Neuronal stem cell (in vitro differentiated cells): ENCODE data around the gene TMEM185B.

Experiments used
- DNase-seq: peaks from one replicate; pipeline ENCODE4 v3.0.0-alpha.2; 2013; ENCODE audit warnings: low spot score
- H2AFZ ChIP-seq: one replicate; pipeline ENCODE4 v1.6.1; 2013; ENCODE audit warnings: mild to moderate bottlenecking, low read length, inconsistent platforms
- H2AK5ac ChIP-seq: 2 replicates; pipeline ENCODE4 v1.6.1; 2013; ENCODE audit warnings: low read depth, mild to moderate bottlenecking, inconsistent platforms, low read length, moderate library complexity, mixed read lengths
- H2BK120ac ChIP-seq: 2 replicates; pipeline ENCODE4 v1.6.1; 2013; ENCODE audit warnings: low read depth, mild to moderate bottlenecking, inconsistent platforms, low read length, moderate library complexity, mixed read lengths
- H2BK12ac ChIP-seq: one replicate; pipeline ENCODE4 v1.6.1; 2013; ENCODE audit warnings: low read length, inconsistent platforms
- H2BK15ac ChIP-seq: 2 replicates; pipeline ENCODE4 v1.6.1; 2013; ENCODE audit warnings: mild to moderate bottlenecking, low read length, inconsistent platforms, mixed read lengths
- H2BK5ac ChIP-seq: one replicate; pipeline ENCODE4 v1.6.1; 2013; ENCODE audit warnings: inconsistent platforms, mild to moderate bottlenecking, low read length, moderate library complexity
- H3K14ac ChIP-seq: one replicate; pipeline ENCODE4 v1.6.1; 2013; ENCODE audit warnings: low read length, inconsistent platforms
- H3K18ac ChIP-seq: 2 replicates; pipeline ENCODE4 v1.6.1; 2013; ENCODE audit warnings: low read length, inconsistent platforms
- H3K23ac ChIP-seq: 2 replicates; pipeline ENCODE4 v1.6.1; 2013; ENCODE audit warnings: low read depth, mild to moderate bottlenecking, mixed read lengths, low read length, inconsistent platforms; ENCODE audit not compliant: poor library complexity
- H3K27ac ChIP-seq: replicated peaks from 3 replicates; pipeline ENCODE4 v1.5.1; 2013; ENCODE audit warnings: low read length, inconsistent platforms
- H3K27me3 ChIP-seq, 3 experiments: 2 replicates each; pipeline ENCODE4 v1.6.1; 2013; ENCODE audit warnings: low read length in 3 of 3, mild to moderate bottlenecking in 2 of 3, inconsistent platforms in 1 of 3, low read depth in 1 of 3, mixed read lengths in 1 of 3, moderate library complexity in 1 of 3; ENCODE audit not compliant: control insufficient read depth in 3 of 3, insufficient read depth in 3 of 3
- H3K36me3 ChIP-seq, 2 donors: replicated peaks in 1 of 2; 2 replicates each; pipeline ENCODE4 v1.6.1; 2013; ENCODE audit warnings: low read length in 2 of 2; ENCODE audit not compliant: control insufficient read depth in 2 of 2, insufficient read depth in 2 of 2
- H3K4ac ChIP-seq: 2 replicates; pipeline ENCODE4 v1.6.1; 2013; ENCODE audit warnings: inconsistent platforms, mild to moderate bottlenecking, low read length, moderate library complexity
- H3K4me1 ChIP-seq, 2 donors: 1 replicate in 1 of 2; 2 replicates in 1 of 2; pipeline ENCODE4 v1.6.1; 2013; ENCODE audit warnings: low read length in 2 of 2, low read depth in 1 of 2; ENCODE audit not compliant: control insufficient read depth in 2 of 2, insufficient read depth in 1 of 2
- H3K4me2 ChIP-seq: one replicate; pipeline ENCODE4 v1.6.1; 2013; ENCODE audit warnings: mild to moderate bottlenecking, low read length, inconsistent platforms; ENCODE audit not compliant: insufficient read depth, poor library complexity, severe bottlenecking
- H3K4me3 ChIP-seq, 2 donors: 2 replicates each; pipeline ENCODE4 v1.5.1; 2013; ENCODE audit warnings: low read length in 2 of 2, mild to moderate bottlenecking in 2 of 2, inconsistent platforms in 1 of 2, moderate library complexity in 1 of 2
- H3K79me1 ChIP-seq: one replicate; pipeline ENCODE4 v1.6.1; 2013; ENCODE audit warnings: low read depth, mild to moderate bottlenecking, inconsistent platforms, low read length, moderate library complexity
- H3K9ac ChIP-seq: one replicate; pipeline ENCODE4 v1.6.1; 2013; ENCODE audit warnings: mild to moderate bottlenecking, low read depth, low read length, inconsistent platforms; ENCODE audit not compliant: poor library complexity
- H3K9me3 ChIP-seq, 2 donors: replicated peaks in 1 of 2; 2 replicates each; pipeline versions ENCODE3 to v1.6.1; 2013; ENCODE audit warnings: low read length in 2 of 2, mild to moderate bottlenecking in 2 of 2, inconsistent platforms in 1 of 2, low read depth in 1 of 2, mixed read lengths in 1 of 2, moderate library complexity in 1 of 2; ENCODE audit not compliant: control insufficient read depth in 2 of 2, insufficient read depth in 1 of 2
- H4K8ac ChIP-seq: one replicate; pipeline ENCODE4 v1.6.1; 2013; ENCODE audit warnings: low read depth, mild to moderate bottlenecking, inconsistent platforms, low read length, moderate library complexity
- H4K91ac ChIP-seq: one replicate; pipeline ENCODE4 v1.6.1; 2013; ENCODE audit warnings: low read length, low read depth, mild to moderate bottlenecking, inconsistent platforms; ENCODE audit not compliant: poor library complexity
- WGBS, 2 donors: extraction: QIAGEN DNeasy Blood & Tissue Kit; methylation state at CpG; one replicate each; pipeline ENCODE4 v1.1.7; 2013; ENCODE audit warnings: missing lambda C conversion rate in 2 of 2, mixed read lengths in 1 of 2; ENCODE audit not compliant: insufficient read length in 2 of 2, insufficient replicate concordance in 1 of 2; ENCODE audit errors: extremely low coverage in 2 of 2; 5-methylcytosine and 5-hydroxymethylcytosine counted together

Gene TMEM185B

GRCh38 chr2:120239488-120240287 is 16.5 kb upstream of the TMEM185B start:
- no peaks in the 10 kb centered on the region for H3K36me3 ChIP-seq
- H4K91ac ChIP-seq, result peak overlapping the region; percentile 95
- peak overlapping the region; percentile 97 for H2BK12ac ChIP-seq
- peak overlapping the region; percentile 75 for H3K23ac ChIP-seq
- H3K9me3 ChIP-seq, result peaks cover 0 to 2% of the 10 kb centered on the region in 2 donors
- no peak overlapping the region for H3K9ac ChIP-seq
- peak overlapping the region; percentile 91 for H3K27ac ChIP-seq
- DNase-seq, result no peak
- H2AFZ ChIP-seq, result no peak overlapping the region
- no CpG with 5 or more reads among the region's 22 CpGs for WGBS, 2 donors
- peak overlapping the region; percentile 99 for H2BK15ac ChIP-seq
- H3K18ac ChIP-seq, result peak overlapping the region; percentile 96
- H3K4me1 ChIP-seq, result peaks cover 4 to 29% of the 10 kb centered on the region in 2 donors
- peaks cover 0 to 8% (median 0%) of the 10 kb centered on the region in 3 experiments for H3K27me3 ChIP-seq
- H3K4ac ChIP-seq, result peak overlapping the region; percentile 86
- H2BK120ac ChIP-seq, result peak overlapping the region; percentile 100
- H3K79me1 ChIP-seq, result no peaks in the 10 kb centered on the region
- peak overlapping the region; percentile 23 for H3K14ac ChIP-seq
- H2BK5ac ChIP-seq, result peak overlapping the region; percentile 97
- no peak overlapping the region for H4K8ac ChIP-seq
- H2AK5ac ChIP-seq, result peak overlapping the region; percentile 99
- peak overlapping the region; percentile 32 for H3K4me2 ChIP-seq
- H3K4me3 ChIP-seq, result no peak overlapping the region

- no CpG with 5 or more reads among the region's 22 CpGs for WGBS, 2 donors
- H2BK12ac ChIP-seq, result peak overlapping the region; percentile 97
- H3K36me3 ChIP-seq, result no peaks in the 10 kb centered on the region
- H2BK5ac ChIP-seq, result peak overlapping the region; percentile 97
- no peak overlapping the region for H3K4me2 ChIP-seq
- H3K27me3 ChIP-seq, result peaks cover 0 to 8% (median 0%) of the 10 kb centered on the region in 3 experiments
- H2BK120ac ChIP-seq, result peak overlapping the region; percentile 100
- H3K27ac ChIP-seq, result peak overlapping the region; percentile 91
- H2BK15ac ChIP-seq, result peak overlapping the region; percentile 99
- H3K18ac ChIP-seq, result peak overlapping the region; percentile 96
- H3K4me3 ChIP-seq, result no peak overlapping the region
- peak overlapping the region; percentile 26 for H3K9ac ChIP-seq
- peak overlapping the region; percentile 89 for H4K8ac ChIP-seq
- H2AK5ac ChIP-seq, result peak overlapping the region; percentile 99
- peak overlapping the region; percentile 23 for H3K14ac ChIP-seq
- DNase-seq, result no peak
- peaks cover 4 to 29% of the 10 kb centered on the region in 2 donors for H3K4me1 ChIP-seq
- peak overlapping the region; percentile 21 for H2AFZ ChIP-seq
- H3K9me3 ChIP-seq, result peaks cover 0 to 2% of the 10 kb centered on the region in 2 donors
- H4K91ac ChIP-seq, result peak overlapping the region; percentile 100
- H3K23ac ChIP-seq, result peak overlapping the region; percentile 75
- H3K79me1 ChIP-seq, result no peaks in the 10 kb centered on the region
- peak overlapping the region; percentile 94 for H3K4ac ChIP-seq
These were observed 15.7 kb upstream of the TMEM185B start for GRCh38 chr2:120238728-120239487.

GRCh38 chr2:120237491-120237902 is 14.3 kb upstream of the TMEM185B start:
- Histone ChIP-seq H2BK12ac (peak overlapping the region; percentile 53), H3K9me3 (peaks cover 0 to 2% of the 10 kb centered on the region in 2 donors), H3K18ac (peak overlapping the region; percentile 95), H3K14ac (peak overlapping the region; percentile 49), H2BK5ac (no peak overlapping the region), H3K4me3 (no peak overlapping the region), H3K27me3 (peaks cover 0 to 8% (median 0%) of the 10 kb centered on the region in 3 experiments), H3K4ac (peak overlapping the region; percentile 91), H3K79me1 (no peaks in the 10 kb centered on the region), H2AFZ (no peak overlapping the region), H2AK5ac (peak overlapping the region; percentile 96), H3K27ac (peak overlapping the region; percentile 59), H3K36me3 (no peaks in the 10 kb centered on the region), H3K23ac (no peak overlapping the region), H2BK15ac (peak overlapping the region; percentile 8), H4K8ac (no peak overlapping the region), H3K4me1 (peaks cover 4 to 29% of the 10 kb centered on the region in 2 donors), H3K9ac (no peak overlapping the region), H4K91ac (peak overlapping the region; percentile 11), H2BK120ac (peak overlapping the region; percentile 95), H3K4me2 (no peak overlapping the region)
- DNase-seq, result no peak
- WGBS, 2 donors, result no CpG with 5 or more reads among the region's 10 CpGs
